Fibroblast of lung (primary cell): ENCODE results near the gene TUT1. TPM values are rescaled to one million over a fixed set of nuclear protein-coding genes. Genes with fewer than 3 reads are reported as not detected.
"Not testable (repeated sequence)": the region's sequence is repeated elsewhere in the genome, so short reads cannot be mapped to it uniquely, and the experiment has no call there.

ENCODE experiments used
- DNase-seq, 2 donors: peaks; one replicate each; pipeline versions ENCODE4 v3.0.0 to v3.0.0-alpha.2; 2010; ENCODE audit warnings: low read depth in 2 of 2
- H2AFZ ChIP-seq: 2 replicates; pipeline ENCODE4 v1.5.1; 2012; ENCODE audit warnings: low read length, control low read depth, inconsistent platforms
- H3K27ac ChIP-seq: 2 replicates; pipeline ENCODE4 v1.5.1; 2011; ENCODE audit warnings: low read length, control low read depth; ENCODE audit not compliant: insufficient read depth
- H3K27me3 ChIP-seq: 2 replicates; pipeline ENCODE4 v1.5.1; 2011; ENCODE audit warnings: mild to moderate bottlenecking, low read length; ENCODE audit not compliant: control insufficient read depth, insufficient read depth
- H3K36me3 ChIP-seq: 2 replicates; pipeline ENCODE4 v1.5.1; 2011; ENCODE audit warnings: low read length; ENCODE audit not compliant: control insufficient read depth, insufficient read depth
- H3K4me1 ChIP-seq: 2 replicates; pipeline ENCODE4 v1.5.1; 2011; ENCODE audit warnings: low read length; ENCODE audit not compliant: control insufficient read depth, insufficient read depth; ENCODE audit errors: extremely low read depth
- H3K4me2 ChIP-seq: 2 replicates; pipeline ENCODE4 v1.5.1; 2011; ENCODE audit warnings: low read length, control low read depth; ENCODE audit not compliant: insufficient read depth; ENCODE audit errors: extremely low read depth
- H3K4me3 ChIP-seq, 4 experiments: fragments of 200-600 bp in 1 of 4; sonication (generic) in 1 of 4; replicated peaks in 1 of 4; 2 replicates each; pipeline ENCODE4 v1.5.1; 2011 to 2016; ENCODE audit warnings: low read length in 4 of 4, low read depth in 3 of 4, mild to moderate bottlenecking in 3 of 4, control low read depth in 2 of 4, inconsistent platforms in 1 of 4, mixed read lengths in 1 of 4; ENCODE audit not compliant: insufficient read depth in 1 of 4; ENCODE audit errors: control extremely low read depth in 1 of 4
- H3K79me2 ChIP-seq: 2 replicates; pipeline ENCODE4 v1.5.1; 2012; ENCODE audit warnings: mild to moderate bottlenecking, low read length, inconsistent platforms; ENCODE audit not compliant: control insufficient read depth, insufficient read depth
- H3K9ac ChIP-seq: 2 replicates; pipeline ENCODE4 v1.5.1; 2011; ENCODE audit warnings: mild to moderate bottlenecking, low read length, control low read depth; ENCODE audit not compliant: insufficient read depth
- H3K9me3 ChIP-seq: 2 replicates; pipeline ENCODE4 v1.5.1; 2012; ENCODE audit warnings: low read depth, low read length; ENCODE audit not compliant: control insufficient read depth, insufficient read depth
- H4K20me1 ChIP-seq: 2 replicates; pipeline ENCODE4 v1.5.1; 2011; ENCODE audit warnings: low read length; ENCODE audit not compliant: control insufficient read depth, insufficient read depth; ENCODE audit errors: extremely low read depth
- CTCF ChIP-seq, 2 donors: IDR thresholded peaks in 1 of 2; conservative IDR thresholded peaks in 1 of 2; 1 replicate in 1 of 2; 2 replicates in 1 of 2; pipeline ENCODE4 v1.5.1; 2011 to 2012; ENCODE audit warnings: low read length in 2 of 2, control low read depth in 1 of 2, inconsistent platforms in 1 of 2, low read depth in 1 of 2, mild to moderate bottlenecking in 1 of 2
- EZH2 ChIP-seq: IDR thresholded peaks from 2 replicates; pipeline ENCODE4 v1.5.1; 2012; ENCODE audit warnings: low read length, control low read depth, mild to moderate bottlenecking; ENCODE audit errors: missing control alignments
- polyA plus RNA-seq, 2 donors: library from polyadenylated mRNA; depleted of rRNA in 1 of 2; stranded (reverse) in 1 of 2; unstranded in 1 of 2; fragments of >200 nt; gene quantifications; 2 replicates each; pipeline ENCODE4 v1.2.1, GENCODE V29; 2011 to 2012; ENCODE audit warnings: missing spikeins in 1 of 2
- total RNA-seq: library from RNA; depleted of rRNA; stranded (reverse); fragments of >200 nt; gene quantifications from 2 replicates; pipeline ENCODE4 v1.2.1, GENCODE V29; 2014

TUT1 gene
- total and polyA plus RNA-seq, 2 donors (not counting 1 experiment from before 2014, with no cell fraction given), result 5.5 to 7.8 TPM

GRCh38 chr11:62567018-62567633 lies 24.2 kb downstream of the TUT1 start:
- no peak for DNase-seq
- Histone ChIP-seq H3K27me3 (no peaks in the 10 kb centered on the region), H2AFZ (no peak overlapping the region), H3K4me1 (peaks cover 11% of the 10 kb centered on the region), H3K4me3 (no peak overlapping the region), H3K36me3 (peaks cover 22% of the 10 kb centered on the region), H3K9me3 (no peaks in the 10 kb centered on the region), H3K27ac (no peak overlapping the region), H4K20me1 (no peaks in the 10 kb centered on the region), H3K79me2 (peaks cover 72% of the 10 kb centered on the region), H3K4me2 (no peak overlapping the region), H3K9ac (no peak overlapping the region)
- TF ChIP-seq CTCF (conservative IDR thresholded peaks at IDR 0.05 in 1 of 2, IDR thresholded peaks at IDR 0.05 in 1 of 2; ENCODE audit: low read depth in 1 of 2, low read length in 2 of 2), result no peak

DNA sequence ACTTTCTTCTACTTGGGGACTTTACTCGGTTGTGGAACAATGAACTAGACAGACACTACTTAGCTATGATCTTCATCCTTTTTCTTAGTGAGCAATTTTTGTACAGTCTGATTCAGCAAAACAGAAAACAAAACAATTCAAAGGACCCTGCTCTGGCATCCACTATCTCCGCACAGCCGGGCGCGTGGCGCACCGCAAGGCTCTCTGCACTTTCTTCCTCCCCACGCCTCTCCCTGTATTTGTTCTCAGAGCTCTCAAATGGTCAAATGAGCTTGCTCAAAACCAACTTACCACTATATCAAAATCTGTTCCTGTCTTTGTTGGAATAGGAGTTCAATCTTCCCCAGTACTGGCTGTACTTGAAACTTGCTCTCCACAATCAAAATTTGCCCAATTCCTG lies 25.1 kb downstream of the TUT1 start:
- Histone ChIP-seq H3K9me3 (no peaks in the 10 kb centered on the region), H3K4me1 (peaks cover 4% of the 10 kb centered on the region), H3K4me2 (no peak overlapping the region), H2AFZ (no peak overlapping the region), H3K79me2 (peaks cover 63% of the 10 kb centered on the region), H3K27me3 (no peaks in the 10 kb centered on the region), H3K27ac (no peak overlapping the region), H3K4me3 (no peak overlapping the region), H4K20me1 (no peaks in the 10 kb centered on the region), H3K36me3 (peaks cover 19% of the 10 kb centered on the region), H3K9ac (no peak overlapping the region)
- no peak for DNase-seq
- no peak for TF ChIP-seq CTCF (conservative IDR thresholded peaks at IDR 0.05 in 1 of 2, IDR thresholded peaks at IDR 0.05 in 1 of 2; ENCODE audit: low read depth in 1 of 2, low read length in 2 of 2)
- no peak for TF ChIP-seq EZH2

- no peaks in the 10 kb centered on the region for H3K9me3 ChIP-seq
- no peak overlapping the region for H3K4me2 ChIP-seq
- TF ChIP-seq CTCF (conservative IDR thresholded peaks at IDR 0.05 in 1 of 2, IDR thresholded peaks at IDR 0.05 in 1 of 2; ENCODE audit: low read depth in 1 of 2, low read length in 2 of 2), result no peak
- TF ChIP-seq EZH2, result no peak
- no peaks in the 10 kb centered on the region for H4K20me1 ChIP-seq
- no peak overlapping the region for H2AFZ ChIP-seq
- H3K4me3 ChIP-seq, result no peak overlapping the region
- H3K79me2 ChIP-seq, result peaks cover 55% of the 10 kb centered on the region
- no peak overlapping the region for H3K27ac ChIP-seq
- peaks cover 15% of the 10 kb centered on the region for H3K36me3 ChIP-seq
- H3K9ac ChIP-seq, result no peak overlapping the region
- no peaks in the 10 kb centered on the region for H3K27me3 ChIP-seq
- DNase-seq, result no peak
- H3K4me1 ChIP-seq, result peaks cover 7% of the 10 kb centered on the region
Measured at GRCh38 chr11:62565100-62565802, 26.1 kb downstream of the TUT1 start.

- not testable (repeated sequence) for H3K9ac ChIP-seq, H3K27me3 ChIP-seq, H3K4me3 ChIP-seq, DNase-seq, H3K4me2 ChIP-seq, H4K20me1 ChIP-seq, H2AFZ ChIP-seq, H3K27ac ChIP-seq, H3K9me3 ChIP-seq
- Histone ChIP-seq H3K36me3 (peaks cover 17% of the 10 kb centered on the region), H3K79me2 (peaks cover 45% of the 10 kb centered on the region), H3K4me1 (peaks cover 20% of the 10 kb centered on the region)
Measured at GRCh38 chr11:62561677-62562230, 29.6 kb downstream of the TUT1 start.
